Gastroesophageal sphincter (tissue), 3 donors: ENCODE results near the gene CCL22.

ENCODE experiments used
- CTCF ChIP-seq, 4 experiments: fragments of 200-600 bp in 2 of 4; fragments of 450-650 bp in 2 of 4; sonication (generic) in 1 of 4; IDR thresholded peaks; one replicate each; pipeline ENCODE4 v1.5.1; 2017 to 2019; ENCODE audit warnings: antibody characterized with exemption in 4 of 4, mild to moderate bottlenecking in 2 of 4, moderate library complexity in 2 of 4
- EP300 ChIP-seq: sonication (generic); formaldehyde crosslinking; IDR thresholded peaks from one replicate; pipeline ENCODE4 v1.6.1; 2017; ENCODE audit warnings: antibody characterized with exemption, mild to moderate bottlenecking
- POLR2A ChIP-seq, 2 donors: fragments of 450-650 bp; IDR thresholded peaks; one replicate each; pipeline ENCODE4 v1.6.1; 2017; ENCODE audit warnings: antibody characterized with exemption in 2 of 2, mild to moderate bottlenecking in 2 of 2, moderate library complexity in 1 of 2

GRCh38 chr16:57354311-57354710, 4.3 kb upstream of the CCL22 start:
- TF ChIP-seq CTCF (IDR thresholded peaks at IDR 0.05) (no peak), POLR2A (IDR thresholded peaks at IDR 0.05) (no peak), EP300 (no peak)
